Gastrocnemius medialis (tissue), 4 donors: ENCODE data around the gene CA10.

ENCODE experiments used
- POLR2A ChIP-seq, 2 donors: fragments of 450-650 bp; IDR thresholded peaks; one replicate each; pipeline ENCODE4 v1.6.1; 2017; ENCODE audit warnings: antibody characterized with exemption in 2 of 2, mild to moderate bottlenecking in 2 of 2, moderate library complexity in 2 of 2
- TF ChIP-seq, protein P1 (sequence below), 5 experiments: fragments of 450-650 bp in 3 of 5; fragments of 200-600 bp in 2 of 5; sonication (generic) in 2 of 5; IDR thresholded peaks in 4 of 5; conservative IDR thresholded peaks in 1 of 5; 1 replicate in 4 of 5; 2 replicates in 1 of 5; pipeline ENCODE4 v1.5.1; 2016 to 2019; ENCODE audit warnings: antibody characterized with exemption in 5 of 5, mild to moderate bottlenecking in 3 of 5, moderate library complexity in 3 of 5

DNA sequence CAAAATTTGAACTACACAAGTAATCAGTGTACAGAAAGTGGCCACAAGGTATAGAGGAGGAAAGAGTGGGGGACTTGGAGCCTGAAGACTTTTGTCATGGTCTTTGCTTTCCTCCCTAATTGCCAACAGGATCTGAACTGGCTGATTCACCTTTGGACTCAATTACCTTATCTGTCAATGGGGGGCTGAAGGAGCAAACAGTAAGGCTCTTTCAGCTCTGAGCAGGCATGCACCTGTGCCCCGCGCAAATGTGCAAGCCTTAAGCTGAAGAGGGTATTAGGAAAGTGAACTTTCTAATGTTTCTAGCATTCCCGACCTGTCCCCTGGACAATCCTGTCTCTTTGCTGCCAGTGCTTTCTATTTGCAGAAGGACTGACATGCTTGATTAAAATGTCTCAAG lies 302.7 kb downstream of the CA10 start:
- TF ChIP-seq, protein P1, sequence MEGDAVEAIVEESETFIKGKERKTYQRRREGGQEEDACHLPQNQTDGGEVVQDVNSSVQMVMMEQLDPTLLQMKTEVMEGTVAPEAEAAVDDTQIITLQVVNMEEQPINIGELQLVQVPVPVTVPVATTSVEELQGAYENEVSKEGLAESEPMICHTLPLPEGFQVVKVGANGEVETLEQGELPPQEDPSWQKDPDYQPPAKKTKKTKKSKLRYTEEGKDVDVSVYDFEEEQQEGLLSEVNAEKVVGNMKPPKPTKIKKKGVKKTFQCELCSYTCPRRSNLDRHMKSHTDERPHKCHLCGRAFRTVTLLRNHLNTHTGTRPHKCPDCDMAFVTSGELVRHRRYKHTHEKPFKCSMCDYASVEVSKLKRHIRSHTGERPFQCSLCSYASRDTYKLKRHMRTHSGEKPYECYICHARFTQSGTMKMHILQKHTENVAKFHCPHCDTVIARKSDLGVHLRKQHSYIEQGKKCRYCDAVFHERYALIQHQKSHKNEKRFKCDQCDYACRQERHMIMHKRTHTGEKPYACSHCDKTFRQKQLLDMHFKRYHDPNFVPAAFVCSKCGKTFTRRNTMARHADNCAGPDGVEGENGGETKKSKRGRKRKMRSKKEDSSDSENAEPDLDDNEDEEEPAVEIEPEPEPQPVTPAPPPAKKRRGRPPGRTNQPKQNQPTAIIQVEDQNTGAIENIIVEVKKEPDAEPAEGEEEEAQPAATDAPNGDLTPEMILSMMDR (IDR thresholded peaks at IDR 0.05 in 4 of 5, conservative IDR thresholded peaks at IDR 0.05 in 1 of 5), result no peak
- TF ChIP-seq POLR2A (IDR thresholded peaks at IDR 0.05), result no peak
